K562 (cell line): Measurements from ENCODE around the gene ACO2. TPM values are rescaled to one million over a fixed set of nuclear protein-coding genes. Genes with fewer than 3 reads are reported as not detected.

Experiments
- CAMTA2 ChIP-seq: fragments of 250-450 bp; sonication (Bioruptor Pico); conservative IDR thresholded peaks from 2 replicates; pipeline ENCODE4 v1.5.1; 2022
- KAT2B ChIP-seq: IDR thresholded peaks from one replicate; pipeline ENCODE4 v1.6.1; 2012; ENCODE audit warnings: low read depth, mild to moderate bottlenecking, control low read depth, inconsistent platforms, low read length, moderate library complexity
- RBFOX2 ChIP-seq: fragments of 200-400 bp; formaldehyde crosslinking; IDR thresholded peaks from 2 replicates; pipeline ENCODE4 v1.6.1; 2017; ENCODE audit warnings: low read depth, mild to moderate bottlenecking, low read length, moderate library complexity
- RFX5 ChIP-seq: IDR thresholded peaks from 2 replicates; pipeline ENCODE4 v1.6.1; 2011; ENCODE audit warnings: low read depth, mild to moderate bottlenecking, improper control_type of control experiment, low read length
- ZNF57 ChIP-seq: fragments of 450-650 bp; formaldehyde crosslinking; IDR thresholded peaks from 2 replicates; pipeline ENCODE4 v1.4.0; 2020; ENCODE audit warnings: mild to moderate bottlenecking, moderate library complexity
- polyA plus RNA-seq, 8 experiments: library from polyadenylated mRNA; depleted of rRNA in 4 of 8; stranded (reverse) in 5 of 8; unstranded in 3 of 8; fragments of >200 nt; fragmentation: Nextera tagmentation in 2 of 8; fragmentation: Illumina TruSeq in 1 of 8; extraction: Ambion mirVana in 2 of 8; extraction: Trizol in 1 of 8; gene quantifications; 2 replicates each; pipeline versions ENCODE4 v1.2.1 to v1.2.3, GENCODE V29; 2011 to 2014; ENCODE audit warnings: inconsistent platforms in 1 of 8, missing spikeins in 1 of 8
- total RNA-seq, 7 experiments: library from RNA; depleted of rRNA in 6 of 7; stranded (reverse); fragments of >200 nt in 6 of 7; fragmentation: Illumina TruSeq in 2 of 7; extraction: Trizol in 2 of 7; gene quantifications; 2 replicates each; pipeline versions ENCODE4 v1.2.1 to v1.2.3, GENCODE V29; 2011 to 2021; ENCODE audit warnings: low replicate concordance in 1 of 7
- TF ChIP-seq, protein P1 (sequence below): sonication (generic); formaldehyde crosslinking; IDR thresholded peaks from 2 replicates; pipeline ENCODE4 v1.8.0; 2022; ENCODE audit warnings: missing genetic modification reagents, mild to moderate bottlenecking, moderate library complexity, borderline replicate concordance
- TF ChIP-seq, protein P2 (sequence below), 2 experiments: fragments of 450-650 bp; conservative IDR thresholded peaks; 2 replicates each; pipeline ENCODE4 v1.6.1; 2017; ENCODE audit warnings: mild to moderate bottlenecking in 2 of 2, moderate library complexity in 2 of 2
- TF ChIP-seq, protein P3 (sequence below): fragments of 450-650 bp; IDR thresholded peaks from 2 replicates; pipeline ENCODE4 v1.6.1; 2018; ENCODE audit not compliant: partially characterized antibody

ACO2 gene
- total and polyA plus RNA-seq, 9 of the 15 experiments (the other 6 are each of a cell fraction or from before 2014, with no cell fraction given), result 16.2 to 119 (median 43.2) TPM

DNA sequence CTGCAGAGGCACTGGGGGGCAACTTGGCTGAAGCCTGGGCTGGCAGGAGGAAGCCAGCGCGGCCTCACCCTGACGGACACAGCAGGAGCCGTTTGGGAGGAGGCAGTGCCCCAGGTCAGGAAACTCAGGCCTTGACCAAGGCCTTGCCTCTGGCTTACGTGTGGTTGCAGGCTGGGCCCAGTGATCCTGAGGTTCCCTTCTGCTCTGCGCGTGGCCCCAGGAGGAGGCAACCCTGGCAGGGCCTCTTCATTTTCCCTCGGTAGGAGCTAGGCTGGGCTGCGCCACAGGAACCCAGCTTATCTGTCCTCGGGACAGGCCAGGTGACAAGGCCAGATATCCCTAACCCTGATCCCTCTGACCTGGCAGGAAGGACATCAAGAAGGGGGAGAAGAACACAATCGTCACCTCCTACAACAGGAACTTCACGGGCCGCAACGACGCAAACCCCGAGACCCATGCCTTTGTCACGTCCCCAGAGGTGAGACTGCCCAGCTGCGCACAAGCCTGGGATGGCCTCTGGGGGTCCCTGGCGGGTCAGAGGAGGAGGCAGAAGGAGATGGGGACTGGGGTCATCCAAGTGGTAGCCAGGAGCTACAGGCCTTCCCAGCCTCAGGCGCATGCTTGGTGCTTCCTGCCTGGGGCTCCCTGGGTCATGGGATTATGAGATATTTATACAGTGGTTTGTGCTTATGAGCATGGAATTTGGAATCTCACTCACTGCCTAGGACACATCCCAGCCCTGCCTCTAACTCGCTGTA is 54.7 kb downstream of the ACO2 start (continued):
- TF ChIP-seq, protein P1, sequence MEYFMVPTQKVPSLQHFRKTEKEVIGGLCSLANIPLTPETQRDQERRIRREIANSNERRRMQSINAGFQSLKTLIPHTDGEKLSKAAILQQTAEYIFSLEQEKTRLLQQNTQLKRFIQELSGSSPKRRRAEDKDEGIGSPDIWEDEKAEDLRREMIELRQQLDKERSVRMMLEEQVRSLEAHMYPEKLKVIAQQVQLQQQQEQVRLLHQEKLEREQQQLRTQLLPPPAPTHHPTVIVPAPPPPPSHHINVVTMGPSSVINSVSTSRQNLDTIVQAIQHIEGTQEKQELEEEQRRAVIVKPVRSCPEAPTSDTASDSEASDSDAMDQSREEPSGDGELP, result peak; percentile 74
- TF ChIP-seq, protein P2, sequence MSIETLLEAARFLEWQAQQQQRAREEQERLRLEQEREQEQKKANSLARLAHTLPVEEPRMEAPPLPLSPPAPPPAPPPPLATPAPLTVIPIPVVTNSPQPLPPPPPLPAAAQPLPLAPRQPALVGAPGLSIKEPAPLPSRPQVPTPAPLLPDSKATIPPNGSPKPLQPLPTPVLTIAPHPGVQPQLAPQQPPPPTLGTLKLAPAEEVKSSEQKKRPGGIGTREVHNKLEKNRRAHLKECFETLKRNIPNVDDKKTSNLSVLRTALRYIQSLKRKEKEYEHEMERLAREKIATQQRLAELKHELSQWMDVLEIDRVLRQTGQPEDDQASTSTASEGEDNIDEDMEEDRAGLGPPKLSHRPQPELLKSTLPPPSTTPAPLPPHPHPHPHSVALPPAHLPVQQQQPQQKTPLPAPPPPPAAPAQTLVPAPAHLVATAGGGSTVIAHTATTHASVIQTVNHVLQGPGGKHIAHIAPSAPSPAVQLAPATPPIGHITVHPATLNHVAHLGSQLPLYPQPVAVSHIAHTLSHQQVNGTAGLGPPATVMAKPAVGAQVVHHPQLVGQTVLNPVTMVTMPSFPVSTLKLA (conservative IDR thresholded peaks at IDR 0.05), result 0 out of 4 replicates have a peak, but pooled peaks have one; percentile 8 to 47
- TF ChIP-seq ZNF57 (CRISPR knock-in tag) (no peak), KAT2B (no peak), CAMTA2 (CRISPR knock-in tag) (no peak), RFX5 (no peak), RBFOX2 (peak; percentile 50)
- TF ChIP-seq, protein P3, sequence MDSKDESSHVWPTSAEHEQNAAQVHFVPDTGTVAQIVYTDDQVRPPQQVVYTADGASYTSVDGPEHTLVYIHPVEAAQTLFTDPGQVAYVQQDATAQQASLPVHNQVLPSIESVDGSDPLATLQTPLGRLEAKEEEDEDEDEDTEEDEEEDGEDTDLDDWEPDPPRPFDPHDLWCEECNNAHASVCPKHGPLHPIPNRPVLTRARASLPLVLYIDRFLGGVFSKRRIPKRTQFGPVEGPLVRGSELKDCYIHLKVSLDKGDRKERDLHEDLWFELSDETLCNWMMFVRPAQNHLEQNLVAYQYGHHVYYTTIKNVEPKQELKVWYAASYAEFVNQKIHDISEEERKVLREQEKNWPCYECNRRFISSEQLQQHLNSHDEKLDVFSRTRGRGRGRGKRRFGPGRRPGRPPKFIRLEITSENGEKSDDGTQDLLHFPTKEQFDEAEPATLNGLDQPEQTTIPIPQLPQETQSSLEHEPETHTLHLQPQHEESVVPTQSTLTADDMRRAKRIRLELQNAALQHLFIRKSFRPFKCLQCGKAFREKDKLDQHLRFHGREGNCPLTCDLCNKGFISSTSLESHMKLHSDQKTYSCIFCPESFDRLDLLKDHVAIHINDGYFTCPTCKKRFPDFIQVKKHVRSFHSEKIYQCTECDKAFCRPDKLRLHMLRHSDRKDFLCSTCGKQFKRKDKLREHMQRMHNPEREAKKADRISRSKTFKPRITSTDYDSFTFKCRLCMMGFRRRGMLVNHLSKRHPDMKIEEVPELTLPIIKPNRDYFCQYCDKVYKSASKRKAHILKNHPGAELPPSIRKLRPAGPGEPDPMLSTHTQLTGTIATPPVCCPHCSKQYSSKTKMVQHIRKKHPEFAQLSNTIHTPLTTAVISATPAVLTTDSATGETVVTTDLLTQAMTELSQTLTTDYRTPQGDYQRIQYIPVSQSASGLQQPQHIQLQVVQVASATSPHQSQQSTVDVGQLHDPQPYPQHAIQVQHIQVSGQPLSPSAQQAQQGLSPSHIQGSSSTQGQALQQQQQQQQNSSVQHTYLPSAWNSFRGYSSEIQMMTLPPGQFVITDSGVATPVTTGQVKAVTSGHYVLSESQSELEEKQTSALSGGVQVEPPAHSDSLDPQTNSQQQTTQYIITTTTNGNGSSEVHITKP, result peak; percentile 42
